OCI-M2 (cell line): Measurements from ENCODE around the gene CDK7.
"Not testable (repeated sequence)": the region's sequence is repeated elsewhere in the genome, so short reads cannot be mapped to it uniquely, and the experiment has no call there.

Experiments used
- DNase-seq: peaks from one replicate; lab custom pipeline; 2025; ENCODE audit not compliant: unreplicated experiment; lab: John Stamatoyannopoulos, UW

CDK7 gene

DNA sequence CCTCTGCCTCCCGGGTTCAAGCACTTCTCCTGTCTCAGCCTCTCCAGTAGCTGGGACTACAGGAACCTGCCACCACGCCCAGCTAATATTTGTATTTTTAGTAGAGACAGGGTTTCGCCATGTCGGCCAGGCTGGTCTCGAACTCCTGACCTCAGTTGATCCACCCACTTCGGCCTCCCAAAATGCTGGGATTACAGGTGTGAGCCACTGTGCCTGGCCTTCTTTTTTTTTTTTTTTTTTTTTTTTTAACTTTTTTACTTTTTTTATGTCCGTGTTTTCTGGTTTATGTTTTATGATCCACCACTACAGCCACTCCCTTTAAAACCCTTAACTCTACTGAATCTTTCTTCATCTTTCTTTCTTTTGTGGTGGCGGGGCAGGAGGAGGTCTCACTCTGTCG lies 2.0 kb downstream of the CDK7 start:
- not testable (repeated sequence) for DNase-seq

- DNase-seq, result no peak
Measured at GRCh38 chr5:69237877-69238276, 3.2 kb downstream of the CDK7 start.

DNA sequence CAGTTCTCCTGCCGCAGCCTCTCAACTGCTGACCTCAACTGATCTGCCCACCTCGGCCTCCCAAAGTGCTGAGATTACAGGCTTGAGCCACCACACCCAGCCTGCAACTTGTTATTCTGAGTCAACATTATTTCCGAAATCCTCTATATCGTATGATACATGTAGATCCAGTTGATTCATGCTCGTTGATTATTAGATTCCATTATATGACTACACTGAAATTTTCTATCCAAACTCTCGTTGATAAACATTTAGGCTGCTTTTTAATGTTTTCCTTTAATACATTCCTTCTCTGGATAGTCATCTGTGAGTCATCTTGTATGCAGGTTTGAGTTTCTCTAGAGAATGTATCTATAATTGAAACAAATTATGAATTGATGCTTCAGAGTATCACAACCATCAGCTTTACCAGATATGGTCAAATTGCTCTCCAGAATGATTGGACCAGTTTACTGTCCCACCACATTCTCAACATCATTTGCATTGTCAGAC lies 4.1 kb downstream of the CDK7 start:
- no peak for DNase-seq

GRCh38 chr5:69242215-69242927 lies 7.7 kb downstream of the CDK7 start:
- DNase-seq, result no peak

DNA sequence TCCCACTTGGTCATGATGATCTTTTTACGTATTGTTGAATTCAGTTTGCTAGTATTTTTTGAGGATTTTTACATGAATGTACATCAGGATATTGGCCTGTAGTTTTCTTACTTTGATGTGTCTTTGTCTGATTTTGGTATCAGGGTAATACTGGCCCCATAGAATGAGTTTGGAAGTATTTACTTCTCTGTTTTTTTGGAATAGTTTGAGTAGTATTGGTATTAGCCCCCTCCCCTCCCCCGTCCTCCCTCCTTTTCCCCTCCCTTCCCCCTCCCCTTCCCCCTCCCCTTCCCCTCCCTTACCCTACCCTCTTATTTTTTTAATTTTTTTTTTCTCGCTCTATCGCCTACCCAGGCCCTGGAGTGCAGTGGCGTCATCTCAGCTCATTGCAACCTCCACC lies 10.3 kb downstream of the CDK7 start:
- DNase-seq, result no peak

DNA sequence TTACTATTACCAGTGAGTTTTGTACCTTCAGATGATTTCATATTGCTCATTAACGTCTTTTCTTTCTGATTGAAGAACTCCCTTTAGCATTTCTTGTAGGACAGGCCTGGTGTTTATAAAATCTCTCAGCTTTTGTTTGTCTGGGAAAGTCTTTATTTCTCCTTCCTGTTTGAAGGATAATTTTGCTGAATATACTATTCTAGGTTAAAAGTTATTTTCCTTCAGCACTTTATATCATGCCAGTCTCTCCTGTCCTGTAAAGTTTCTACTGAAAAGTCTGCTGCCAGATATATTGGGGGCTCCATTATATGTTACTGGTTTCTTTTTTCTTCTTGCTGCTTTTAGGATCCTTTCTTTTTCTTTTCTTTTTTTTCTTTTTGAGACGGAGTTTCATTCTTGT lies 13.3 kb downstream of the CDK7 start:
- no peak for DNase-seq

- no peak for DNase-seq
Measured at GRCh38 chr5:69250593-69250992, 15.9 kb downstream of the CDK7 start.

- DNase-seq, result no peak
Measured at GRCh38 chr5:69252437-69252836, 17.8 kb downstream of the CDK7 start.

DNA sequence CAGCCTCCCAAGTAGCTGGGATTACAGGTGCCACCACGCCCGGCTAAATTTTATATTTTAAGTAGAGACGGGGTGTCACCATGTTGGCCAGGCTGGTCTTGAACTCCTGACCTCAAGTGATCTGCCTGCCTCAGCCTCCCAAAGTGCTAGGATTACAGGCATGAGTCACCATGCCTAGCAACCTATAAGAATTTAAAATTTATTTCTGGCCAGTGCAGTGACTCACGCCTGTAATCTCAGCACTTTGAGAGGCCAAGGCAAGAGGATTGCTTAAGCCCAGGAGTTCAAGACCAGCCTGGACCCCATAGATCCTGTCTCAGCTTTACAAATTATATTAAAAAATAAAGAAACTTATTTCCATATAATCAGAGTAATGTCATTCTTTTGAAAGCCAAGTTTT lies 21.3 kb downstream of the CDK7 start:
- not testable (repeated sequence) for DNase-seq

DNA sequence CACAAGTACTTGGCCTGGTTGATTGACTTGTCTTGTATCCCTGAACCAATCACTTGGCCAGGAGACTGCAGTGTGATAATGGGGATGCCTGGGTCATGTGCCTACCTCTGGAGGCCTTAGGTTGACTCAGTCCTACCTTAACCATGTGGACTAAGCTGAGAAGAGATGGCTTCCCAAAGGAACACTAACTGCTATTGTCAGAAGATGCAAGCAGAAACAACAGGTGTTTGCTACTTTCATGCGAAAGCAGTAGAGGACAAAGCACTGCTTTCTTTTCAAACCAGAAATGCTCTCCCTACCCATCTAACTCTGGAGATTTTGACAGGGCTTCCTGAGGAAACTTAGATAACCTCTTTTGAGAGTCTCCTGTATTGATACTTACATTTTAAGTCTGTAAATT lies 22.9 kb downstream of the CDK7 start:
- DNase-seq, result no peak

- no peak for DNase-seq
Measured at GRCh38 chr5:69261034-69261433, 26.3 kb downstream of the CDK7 start.

GRCh38 chr5:69265931-69266330 lies 31.2 kb downstream of the CDK7 start:
- no peak for DNase-seq

DNA sequence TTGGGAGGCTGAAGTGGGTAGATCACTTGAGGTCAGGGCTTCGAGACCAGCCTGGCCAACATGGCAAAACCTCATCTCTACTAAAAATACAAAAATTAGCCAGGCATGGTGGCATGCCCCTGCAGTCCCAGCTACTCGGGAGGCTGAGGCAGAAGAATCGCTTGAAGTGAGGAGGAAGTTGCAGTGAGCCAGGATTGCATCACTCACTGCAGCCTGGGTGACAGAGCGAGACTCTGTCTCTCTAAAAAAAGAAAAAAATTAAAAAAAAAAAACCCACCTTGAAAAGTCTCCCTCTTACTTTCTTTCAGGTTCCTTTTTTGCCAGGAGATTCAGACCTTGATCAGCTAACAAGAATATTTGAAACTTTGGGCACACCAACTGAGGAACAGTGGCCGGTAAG lies 34.2 kb downstream of the CDK7 start:
- DNase-seq, result no peak

DNA sequence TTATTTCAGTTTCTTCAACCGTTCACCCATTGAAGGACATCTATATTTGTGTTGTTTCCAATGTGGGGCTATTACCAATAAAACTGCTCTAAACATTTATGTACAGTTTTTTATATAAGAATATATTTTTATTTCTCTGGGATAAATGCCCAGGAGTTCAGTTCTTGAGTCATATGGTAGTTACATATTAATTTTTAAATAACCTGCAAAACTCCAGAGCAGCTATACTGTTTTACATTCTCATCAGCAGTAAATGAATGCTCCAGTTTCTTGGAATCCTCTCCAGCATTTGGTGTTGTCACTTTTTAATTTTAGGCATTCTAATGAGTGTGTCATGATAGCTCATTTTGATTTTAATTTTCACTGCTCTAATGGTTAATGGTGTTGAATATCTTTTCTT lies 36.2 kb downstream of the CDK7 start:
- DNase-seq, result no peak

DNA sequence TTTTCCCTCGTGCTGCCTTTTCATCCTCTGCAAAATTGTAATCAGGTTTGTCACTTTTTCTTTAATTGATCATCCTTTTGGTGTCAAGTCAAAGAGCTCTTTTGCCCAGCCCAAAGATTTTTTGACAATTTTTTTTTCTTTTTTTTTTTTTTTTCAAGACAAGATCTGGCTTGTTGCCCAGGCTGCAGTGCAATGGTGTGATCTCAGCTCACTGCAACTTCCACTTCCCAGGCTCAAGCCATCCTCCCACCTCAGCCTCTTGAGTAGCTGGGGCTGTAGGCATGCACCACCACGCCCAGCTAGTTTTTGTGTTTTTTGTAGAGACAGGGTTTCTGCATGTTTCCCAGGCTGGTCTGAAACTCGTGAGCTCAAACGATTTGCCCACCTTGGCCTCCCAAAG lies 36.7 kb downstream of the CDK7 start:
- no peak for DNase-seq

GRCh38 chr5:69275563-69275962 lies 40.9 kb downstream of the CDK7 start:
- no peak for DNase-seq

DNA sequence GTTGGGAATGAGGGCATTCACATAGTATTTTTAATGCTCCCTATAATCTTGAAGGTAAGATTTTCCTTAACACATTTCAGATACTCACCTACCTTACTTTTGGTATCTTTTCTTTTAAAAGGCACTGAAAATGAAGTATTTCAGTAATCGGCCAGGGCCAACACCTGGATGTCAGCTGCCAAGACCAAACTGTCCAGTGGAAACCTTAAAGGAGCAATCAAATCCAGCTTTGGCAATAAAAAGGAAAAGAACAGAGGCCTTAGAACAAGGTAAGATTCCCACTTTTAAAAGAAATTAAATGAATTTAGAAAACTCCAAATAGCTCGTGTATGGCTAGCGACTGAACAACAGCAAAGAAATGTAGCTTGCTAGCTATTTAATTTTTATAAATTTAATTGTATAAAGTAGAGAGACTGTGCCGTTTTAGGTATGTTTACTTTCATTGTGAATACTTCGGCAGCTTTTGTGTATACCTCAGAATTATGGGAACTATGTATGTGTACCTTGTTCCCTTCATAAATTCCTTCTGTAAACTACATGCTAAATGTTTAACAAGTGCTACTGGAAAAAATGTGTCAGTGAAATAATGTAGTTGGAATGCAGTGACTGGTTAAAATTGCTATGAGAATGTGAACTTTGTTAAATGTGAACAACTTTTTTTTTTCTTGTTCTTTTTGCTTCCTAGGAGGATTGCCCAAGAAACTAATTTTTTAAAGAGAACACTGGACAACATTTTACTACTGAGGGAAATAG lies 41.9 kb downstream of the CDK7 start:
- no peak for DNase-seq

DNA sequence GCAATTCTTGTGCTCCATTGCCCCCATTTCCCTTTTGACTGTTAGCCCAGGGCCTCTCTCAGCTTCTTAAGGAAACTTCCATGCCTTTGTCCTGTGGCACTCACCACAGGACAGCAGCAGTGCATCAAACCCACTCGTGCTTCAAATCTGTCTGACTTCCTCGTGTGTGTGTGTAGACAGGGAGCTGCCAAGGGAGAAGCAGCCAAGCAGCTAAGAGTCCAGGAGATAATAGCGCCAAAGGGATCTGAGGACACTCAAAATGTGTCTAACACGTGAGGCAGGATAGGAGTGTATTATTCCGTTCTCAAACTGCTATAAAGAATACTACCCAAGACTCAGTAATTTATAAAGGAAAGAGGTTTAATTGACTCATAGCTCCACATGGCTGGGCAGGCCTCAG lies 44.8 kb downstream of the CDK7 start:
- DNase-seq, result no peak

DNA sequence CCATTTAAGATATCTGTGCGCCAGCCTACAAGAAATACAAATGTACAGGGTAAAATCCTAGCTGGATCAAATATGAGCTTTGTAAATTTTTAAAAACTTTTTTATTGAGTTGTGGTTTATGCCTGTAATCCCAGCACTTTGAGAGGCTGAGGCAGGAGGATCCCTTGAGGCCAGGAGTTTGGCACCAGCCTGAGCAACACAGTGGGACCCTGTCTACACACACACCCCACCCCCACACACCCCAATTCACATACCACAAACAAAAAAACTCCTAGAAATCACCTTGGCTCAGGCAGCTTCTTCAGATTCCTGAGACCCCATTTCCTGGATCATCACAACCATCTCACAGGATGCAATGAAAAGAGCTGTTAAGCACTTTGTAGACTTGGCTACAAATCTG lies 46.4 kb downstream of the CDK7 start:
- DNase-seq, result no peak

DNA sequence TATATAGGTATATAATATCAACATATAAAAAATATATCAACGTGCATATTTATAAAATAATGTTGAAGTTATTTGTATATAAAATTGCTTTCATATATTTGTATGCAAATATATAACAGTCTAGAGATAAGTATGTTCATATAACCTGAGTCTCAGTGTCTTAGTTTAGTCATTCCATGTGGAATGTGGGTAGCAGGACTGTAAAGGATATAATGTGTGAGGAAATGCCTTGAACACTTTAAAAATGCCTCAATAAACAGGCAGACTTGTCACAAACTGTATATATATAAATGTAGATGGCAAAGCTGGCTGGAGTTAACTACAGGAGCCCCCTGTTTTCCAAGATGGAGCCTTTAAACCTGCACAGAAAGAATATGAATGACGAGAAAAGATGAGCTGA lies 49.5 kb downstream of the CDK7 start:
- no peak for DNase-seq

DNA sequence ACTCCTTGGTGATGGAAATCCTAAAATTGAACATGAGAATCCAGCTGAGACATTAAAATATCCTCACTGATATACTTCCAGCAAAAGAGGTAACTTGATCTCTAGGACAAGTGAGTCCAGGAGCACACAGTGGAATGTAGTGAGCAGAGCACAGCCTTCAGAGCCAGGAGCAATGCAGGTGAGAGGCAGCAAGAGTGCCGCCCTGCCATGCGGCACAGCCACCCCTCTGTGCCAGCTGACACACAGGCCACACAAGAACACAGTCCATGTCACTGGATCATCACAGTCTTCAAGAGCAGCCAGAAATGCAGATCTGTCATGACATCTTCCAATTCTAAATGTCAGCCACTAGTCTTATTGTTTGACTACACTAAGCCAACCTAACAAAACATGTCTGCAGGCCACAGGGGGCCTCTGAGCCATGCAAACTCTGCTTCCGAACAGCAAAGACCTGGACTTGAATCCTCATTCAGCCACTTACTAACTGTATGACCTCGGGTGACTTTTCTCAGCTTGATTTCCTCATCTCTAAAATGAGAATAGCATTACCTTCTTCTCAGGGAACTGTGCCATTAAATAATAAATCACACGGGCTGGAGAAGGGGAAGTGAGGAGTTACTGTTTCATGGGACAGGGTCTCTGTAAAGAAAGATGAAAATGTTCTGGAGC lies 50.9 kb downstream of the CDK7 start:
- no peak for DNase-seq

DNA sequence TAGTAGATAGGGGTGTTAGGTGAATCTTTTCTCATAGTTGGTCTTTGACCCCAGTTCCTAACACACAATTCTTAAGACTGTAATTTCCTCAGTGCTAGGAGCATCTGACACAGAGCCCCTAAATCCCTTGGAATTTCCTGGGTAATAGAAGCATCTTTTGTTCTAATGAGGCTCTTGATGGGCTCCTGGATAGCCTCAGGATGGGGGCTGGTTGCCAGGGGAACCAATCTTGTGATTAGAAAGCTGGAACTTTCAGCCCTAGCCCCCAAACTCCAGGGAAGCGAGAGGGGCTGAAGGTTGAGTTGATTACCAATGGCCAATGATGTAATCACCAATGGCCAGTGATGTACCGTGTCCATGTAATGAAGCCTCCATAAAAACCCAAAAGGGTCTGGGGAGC lies 53.4 kb downstream of the CDK7 start:
- no peak for DNase-seq
